Muscle of leg (tissue), 9 donors: Measurements from ENCODE around the gene PCDHA10. TPM values are rescaled to one million over a fixed set of nuclear protein-coding genes. Genes with fewer than 3 reads are reported as not detected.

Experiments
- polyA plus RNA-seq, 8 donors: library from polyadenylated mRNA; unstranded; fragments of 120-200 nt; gene quantifications; one replicate each; pipeline versions ENCODE4 v1.2.1 to v1.2.3, GENCODE V29; 2013; ENCODE audit warnings: inconsistent platforms in 1 of 8, low replicate concordance in 1 of 8; ENCODE audit not compliant: insufficient read length in 8 of 8, insufficient read depth in 1 of 8
- total RNA-seq: library from RNA; stranded (reverse); fragments of 120-200 nt; gene quantifications from one replicate; pipeline ENCODE4 v1.2.4, GENCODE V29; 2013

PCDHA10 gene
- total and polyA plus RNA-seq, 9 donors, result 0.04 to 0.12 (median 0.09) TPM

Other genes with a start within 250 kb of the PCDHA10 start
- 32.1 TPM for gene CD14, start 222.7 kb upstream of the PCDHA10 start, total RNA-seq
- 10 to 100 TPM; 21.0 to 32.8 (median 28.4) TPM for gene CD14, start 222.7 kb upstream of the PCDHA10 start, polyA plus RNA-seq
- gene TMCO6, start 216.4 kb upstream of the PCDHA10 start, total RNA-seq, result 5.6 TPM
- 10 to 100 TPM in 2 of 8 donors, 1 to 10 TPM in 6; 7.0 to 11.8 (median 8.7) TPM for gene TMCO6, start 216.4 kb upstream of the PCDHA10 start, polyA plus RNA-seq
- gene NDUFA2, start 208.3 kb upstream of the PCDHA10 start, total RNA-seq, result 66.3 TPM
- gene NDUFA2, start 208.3 kb upstream of the PCDHA10 start, polyA plus RNA-seq, result 10 to 100 TPM; 57.9 to 76.0 (median 67.2) TPM
- 63.6 TPM for gene IK, start 208.1 kb upstream of the PCDHA10 start, total RNA-seq
- 100 to 1,000 TPM in 5 of 8 donors, 10 to 100 TPM in 3; 85.1 to 124 (median 109) TPM for gene IK, start 208.1 kb upstream of the PCDHA10 start, polyA plus RNA-seq
- 9.9 TPM for gene WDR55, start 191.0 kb upstream of the PCDHA10 start, total RNA-seq
- 10 to 100 TPM; 11.5 to 16.0 (median 13.9) TPM for gene WDR55, start 191.0 kb upstream of the PCDHA10 start, polyA plus RNA-seq
- 0.31 TPM for gene DND1, start 182.3 kb upstream of the PCDHA10 start, total RNA-seq
- gene DND1, start 182.3 kb upstream of the PCDHA10 start, polyA plus RNA-seq, result under 1 TPM in 4 of 8 donors, not detected in 4; 0.12 to 0.32 (median 0.22) TPM
- gene HARS1, start 164.5 kb upstream of the PCDHA10 start, total RNA-seq, result 41.4 TPM
- 10 to 100 TPM; 47.0 to 54.0 (median 51.0) TPM for gene HARS1, start 164.5 kb upstream of the PCDHA10 start, polyA plus RNA-seq
- gene HARS2, start 164.4 kb upstream of the PCDHA10 start, total RNA-seq, result 23.5 TPM
- 10 to 100 TPM; 21.8 to 29.5 (median 25.3) TPM for gene HARS2, start 164.4 kb upstream of the PCDHA10 start, polyA plus RNA-seq
- 68.5 TPM for gene ZMAT2, start 155.4 kb upstream of the PCDHA10 start, total RNA-seq
- 100 to 1,000 TPM in 1 of 8 donors, 10 to 100 TPM in 7; 78.9 to 104 (median 90.5) TPM for gene ZMAT2, start 155.4 kb upstream of the PCDHA10 start, polyA plus RNA-seq
- 0.04 TPM for gene PCDHA1, start 69.8 kb upstream of the PCDHA10 start, total RNA-seq
- under 1 TPM in 4 of 8 donors, not detected in 4; 0.04 to 0.09 (median 0.06) TPM for gene PCDHA1, start 69.8 kb upstream of the PCDHA10 start, polyA plus RNA-seq
- gene PCDHA2, start 61.0 kb upstream of the PCDHA10 start, total RNA-seq, result 0.04 TPM
- under 1 TPM in 5 of 8 donors, not detected in 3; 0.03 to 0.13 (median 0.05) TPM for gene PCDHA2, start 61.0 kb upstream of the PCDHA10 start, polyA plus RNA-seq
- gene PCDHA3, start 54.8 kb upstream of the PCDHA10 start, total RNA-seq, result 0.18 TPM
- gene PCDHA3, start 54.8 kb upstream of the PCDHA10 start, polyA plus RNA-seq, result under 1 TPM; 0.05 to 0.23 (median 0.17) TPM
- 0.22 TPM for gene PCDHA4, start 48.8 kb upstream of the PCDHA10 start, total RNA-seq
- under 1 TPM; 0.07 to 0.23 (median 0.12) TPM for gene PCDHA4, start 48.8 kb upstream of the PCDHA10 start, polyA plus RNA-seq
- 0.04 TPM for gene PCDHA5, start 34.3 kb upstream of the PCDHA10 start, total RNA-seq
- gene PCDHA5, start 34.3 kb upstream of the PCDHA10 start, polyA plus RNA-seq, result under 1 TPM in 5 of 8 donors, not detected in 3; 0.04 to 0.30 (median 0.11) TPM
- gene PCDHA6, start 27.9 kb upstream of the PCDHA10 start, total RNA-seq, result 0.09 TPM
- under 1 TPM; 0.04 to 0.36 (median 0.13) TPM for gene PCDHA6, start 27.9 kb upstream of the PCDHA10 start, polyA plus RNA-seq
- 0.13 TPM for gene PCDHA7, start 21.6 kb upstream of the PCDHA10 start, total RNA-seq
- under 1 TPM; 0.04 to 0.26 (median 0.13) TPM for gene PCDHA7, start 21.6 kb upstream of the PCDHA10 start, polyA plus RNA-seq
- gene PCDHA8, start 14.7 kb upstream of the PCDHA10 start, total RNA-seq, result 0.09 TPM
- under 1 TPM in 4 of 8 donors, not detected in 4; 0.03 to 0.11 (median 0.06) TPM for gene PCDHA8, start 14.7 kb upstream of the PCDHA10 start, polyA plus RNA-seq
- 0.04 TPM for gene PCDHA9, start 7.5 kb upstream of the PCDHA10 start, total RNA-seq
- gene PCDHA9, start 7.5 kb upstream of the PCDHA10 start, polyA plus RNA-seq, result under 1 TPM in 4 of 8 donors, not detected in 4; 0.03 to 0.05 (median 0.03) TPM
- 0.09 TPM for gene PCDHA11, start 13.1 kb downstream of the PCDHA10 start, total RNA-seq
- under 1 TPM in 5 of 8 donors, not detected in 3; 0.04 to 0.43 (median 0.09) TPM for gene PCDHA11, start 13.1 kb downstream of the PCDHA10 start, polyA plus RNA-seq
- 0.09 TPM for gene PCDHA12, start 19.4 kb downstream of the PCDHA10 start, total RNA-seq
- under 1 TPM in 6 of 8 donors, not detected in 2; 0.05 to 0.12 (median 0.07) TPM for gene PCDHA12, start 19.4 kb downstream of the PCDHA10 start, polyA plus RNA-seq
- 0.04 TPM for gene PCDHA13, start 26.2 kb downstream of the PCDHA10 start, total RNA-seq
- gene PCDHA13, start 26.2 kb downstream of the PCDHA10 start, polyA plus RNA-seq, result under 1 TPM in 3 of 8 donors, not detected in 5; 0.03 to 0.14 (median 0.04) TPM
- gene PCDHAC1, start 70.4 kb downstream of the PCDHA10 start, total RNA-seq, result 0.27 TPM
- gene PCDHAC1, start 70.4 kb downstream of the PCDHA10 start, polyA plus RNA-seq, result under 1 TPM; 0.06 to 0.31 (median 0.13) TPM
- gene PCDHAC2, start 110.6 kb downstream of the PCDHA10 start, total RNA-seq, result 1.9 TPM
- 1 to 10 TPM in 6 of 8 donors, under 1 TPM in 2; 0.83 to 3.9 (median 2.0) TPM for gene PCDHAC2, start 110.6 kb downstream of the PCDHA10 start, polyA plus RNA-seq
- gene PCDHB1, start 195.5 kb downstream of the PCDHA10 start, total RNA-seq, result 0.13 TPM
- under 1 TPM; 0.05 to 0.27 (median 0.11) TPM for gene PCDHB1, start 195.5 kb downstream of the PCDHA10 start, polyA plus RNA-seq
- 3.2 TPM for gene PCDHB2, start 238.7 kb downstream of the PCDHA10 start, total RNA-seq
- gene PCDHB2, start 238.7 kb downstream of the PCDHA10 start, polyA plus RNA-seq, result 1 to 10 TPM; 2.9 to 7.8 (median 3.9) TPM
- gene PCDHB3, start 244.6 kb downstream of the PCDHA10 start, total RNA-seq, result 1.8 TPM
- 1 to 10 TPM; 1.4 to 4.4 (median 1.8) TPM for gene PCDHB3, start 244.6 kb downstream of the PCDHA10 start, polyA plus RNA-seq